Common myeloid progenitor, CD34-positive (primary cell): ENCODE results near the gene KLHL25.

Experiments
- CTCF ChIA-PET: fragments of 350-600 bp; sonication (Branson Sonifier 250); formaldehyde crosslinking; loops from one replicate; lab custom pipeline; 2021; ENCODE audit warnings: antibody characterized with exemption; lab: Charles Lee
- POLR2A ChIA-PET: fragments of 350-600 bp; sonication (Branson Sonifier 250); formaldehyde crosslinking; loops from one replicate; lab custom pipeline; 2021; ENCODE audit warnings: antibody characterized with exemption; lab: Charles Lee
- DNase-seq, 3 donors: peaks; one replicate each; pipeline versions ENCODE4 v3.0.0 to v3.0.0-alpha.2; 2013
- H3K27ac ChIP-seq, 2 experiments: 1 replicate in 1 of 2; 2 replicates in 1 of 2; pipeline ENCODE4 v1.7.0; 2013; ENCODE audit warnings: inconsistent platforms in 2 of 2, low read length in 2 of 2, mild to moderate bottlenecking in 2 of 2, low read depth in 1 of 2, moderate library complexity in 1 of 2; ENCODE audit not compliant: severe bottlenecking in 2 of 2, insufficient read depth in 1 of 2, poor library complexity in 1 of 2
- H3K27me3 ChIP-seq, 5 experiments: replicated peaks in 2 of 5; 1 replicate in 3 of 5; 2 replicates in 2 of 5; pipeline versions ENCODE4 v1.6.1 to v1.7.0; 2013; ENCODE audit warnings: low read length in 4 of 5, mild to moderate bottlenecking in 2 of 5, moderate library complexity in 2 of 5, inconsistent platforms in 1 of 5; ENCODE audit not compliant: insufficient read depth in 5 of 5, control insufficient read depth in 4 of 5
- H3K36me3 ChIP-seq, 4 experiments: 1 replicate in 2 of 4; 2 replicates in 2 of 4; pipeline versions ENCODE4 v1.6.1 to v1.7.0; 2013; ENCODE audit warnings: low read length in 3 of 4, control low read depth in 1 of 4, mild to moderate bottlenecking in 1 of 4; ENCODE audit not compliant: control insufficient read depth in 4 of 4, insufficient read depth in 4 of 4
- H3K4me1 ChIP-seq, 4 experiments: 1 replicate in 3 of 4; 2 replicates in 1 of 4; pipeline versions ENCODE4 v1.6.1 to v1.7.1; 2013; ENCODE audit warnings: low read length in 3 of 4, mild to moderate bottlenecking in 3 of 4, control low read depth in 1 of 4, inconsistent platforms in 1 of 4, moderate library complexity in 1 of 4; ENCODE audit not compliant: control insufficient read depth in 4 of 4, insufficient read depth in 4 of 4; ENCODE audit errors: control extremely low read depth in 1 of 4
- H3K4me3 ChIP-seq, 7 experiments: 1 replicate in 4 of 7; 2 replicates in 3 of 7; pipeline versions ENCODE4 v1.5.1 to v1.7.0; 2013; ENCODE audit warnings: mild to moderate bottlenecking in 7 of 7, low read length in 6 of 7, moderate library complexity in 6 of 7, inconsistent platforms in 2 of 7, low read depth in 2 of 7, control low read depth in 1 of 7; ENCODE audit not compliant: insufficient read depth in 4 of 7, control insufficient read depth in 1 of 7; ENCODE audit errors: extremely low read depth in 1 of 7
- H3K9me3 ChIP-seq, 5 experiments: 1 replicate in 4 of 5; 2 replicates in 1 of 5; pipeline versions ENCODE4 v1.6.1 to v1.7.1; 2013; ENCODE audit warnings: low read length in 4 of 5, mild to moderate bottlenecking in 2 of 5, inconsistent platforms in 1 of 5, low read depth in 1 of 5, moderate library complexity in 1 of 5; ENCODE audit not compliant: control insufficient read depth in 4 of 5, insufficient read depth in 2 of 5; ENCODE audit errors: control extremely low read depth in 1 of 5
- WGBS: methylation state at CpG from one replicate; pipeline ENCODE4 v1.1.5; 2013; ENCODE audit not compliant: insufficient coverage; 5-methylcytosine and 5-hydroxymethylcytosine counted together

Gene KLHL25

GRCh38 chr15:85742186-85742821 is 52.4 kb downstream of the KLHL25 start:
- Histone ChIP-seq H3K9me3 (no peaks in the 10 kb centered on the region), H3K27me3 (no peaks in the 10 kb centered on the region), H3K36me3 (peaks cover 22 to 87% (median 63%) of the 10 kb centered on the region in 4 experiments), H3K4me3 (no peak overlapping the region), H3K27ac (no peak overlapping the region), H3K4me1 (no peaks in the 10 kb centered on the region)
- DNase-seq: no peak
- 88% methylated on average over 8 of the region's 8 CpGs for WGBS
- POLR2A ChIA-PET: no interaction called here
- CTCF ChIA-PET: interaction anchor here (0.9 to 1.4 kb wide), 3 partner anchors 11 to 99 kb away, joined by 3 to 6 read pairs (median 5); no protein-coding TSS in a partner anchor

DNA sequence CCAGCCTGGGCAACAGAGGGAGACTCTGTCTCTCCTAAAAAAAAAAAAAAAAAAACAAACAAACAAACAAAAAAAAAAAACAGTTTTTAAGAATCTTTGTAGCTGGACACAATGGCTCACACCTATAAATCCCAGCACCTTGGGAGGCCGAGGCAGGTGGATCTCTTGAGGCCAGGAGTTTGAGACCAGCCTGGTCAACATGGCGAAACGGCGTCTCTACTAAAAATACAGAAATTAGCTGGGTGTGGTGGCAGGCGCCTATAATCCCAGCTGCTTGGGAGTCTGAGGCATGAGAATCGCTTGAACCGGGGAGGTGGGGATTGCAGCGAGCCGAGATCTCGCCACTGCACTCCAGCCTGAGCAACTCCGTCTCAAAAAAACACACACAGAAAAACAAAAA is 53.1 kb downstream of the KLHL25 start:
- no peaks in the 10 kb centered on the region for H3K9me3 ChIP-seq
- POLR2A ChIA-PET: no interaction called here
- 91% methylated on average over 6 of the region's 11 CpGs for WGBS
- no peak for DNase-seq
- H3K27ac ChIP-seq: no peak overlapping the region
- no peaks in the 10 kb centered on the region for H3K27me3 ChIP-seq
- peaks cover 22 to 87% (median 57%) of the 10 kb centered on the region in 4 experiments for H3K36me3 ChIP-seq
- H3K4me1 ChIP-seq: no peaks in the 10 kb centered on the region
- CTCF ChIA-PET: interaction anchor here (1.4 kb wide), 1 partner anchor 10 kb away, joined by 6 read pairs; no protein-coding TSS in a partner anchor
- H3K4me3 ChIP-seq: no peak overlapping the region

DNA sequence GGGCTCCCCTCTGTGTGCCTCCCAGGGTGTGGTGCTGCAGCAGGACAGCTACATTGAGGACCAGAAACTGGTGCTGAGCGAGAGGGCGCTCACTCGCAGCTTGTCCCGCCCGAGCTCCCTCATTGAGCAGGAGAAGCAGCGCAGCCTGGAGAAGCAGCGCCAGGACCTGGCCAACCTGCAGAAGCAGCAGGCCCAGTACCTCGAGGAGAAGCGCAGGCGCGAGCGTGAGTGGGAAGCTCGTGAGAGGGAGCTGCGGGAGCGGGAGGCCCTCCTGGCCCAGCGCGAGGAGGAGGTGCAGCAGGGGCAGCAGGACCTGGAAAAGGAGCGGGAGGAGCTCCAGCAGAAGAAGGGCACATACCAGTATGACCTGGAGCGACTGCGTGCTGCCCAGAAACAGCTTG is 53.7 kb downstream of the KLHL25 start:
- H3K4me1 ChIP-seq: no peaks in the 10 kb centered on the region
- no peaks in the 10 kb centered on the region for H3K9me3 ChIP-seq
- no peak overlapping the region for H3K27ac ChIP-seq
- ChIA-PET POLR2A (no interaction called here), CTCF (interaction anchor here (0.8 to 1.4 kb wide), 3 partner anchors 9 to 89 kb away, joined by 3 to 6 read pairs (median 5); no protein-coding TSS in a partner anchor)
- WGBS: over 99% methylated on average over 19 of the region's 20 CpGs
- peaks cover 27 to 87% (median 57%) of the 10 kb centered on the region in 4 experiments for H3K36me3 ChIP-seq
- no peak overlapping the region for H3K4me3 ChIP-seq
- H3K27me3 ChIP-seq: no peaks in the 10 kb centered on the region
- no peak for DNase-seq

GRCh38 chr15:85737061-85737460 is 57.7 kb downstream of the KLHL25 start:
- peaks cover 0 to 10% (median 7%) of the 10 kb centered on the region in 5 experiments for H3K9me3 ChIP-seq
- no peak overlapping the region for H3K4me3 ChIP-seq
- H3K27ac ChIP-seq: no peak overlapping the region
- H3K36me3 ChIP-seq: peaks cover 35 to 86% (median 48%) of the 10 kb centered on the region in 4 experiments
- ChIA-PET CTCF (no interaction called here), POLR2A (interaction anchor here (0.6 kb wide), 1 partner anchor 1068 kb away, joined by 7 read pairs; no protein-coding TSS in a partner anchor)
- no peaks in the 10 kb centered on the region for H3K4me1 ChIP-seq
- WGBS: 100% methylated on average over 4 of the region's 6 CpGs
- DNase-seq: no peak
- H3K27me3 ChIP-seq: no peaks in the 10 kb centered on the region

DNA sequence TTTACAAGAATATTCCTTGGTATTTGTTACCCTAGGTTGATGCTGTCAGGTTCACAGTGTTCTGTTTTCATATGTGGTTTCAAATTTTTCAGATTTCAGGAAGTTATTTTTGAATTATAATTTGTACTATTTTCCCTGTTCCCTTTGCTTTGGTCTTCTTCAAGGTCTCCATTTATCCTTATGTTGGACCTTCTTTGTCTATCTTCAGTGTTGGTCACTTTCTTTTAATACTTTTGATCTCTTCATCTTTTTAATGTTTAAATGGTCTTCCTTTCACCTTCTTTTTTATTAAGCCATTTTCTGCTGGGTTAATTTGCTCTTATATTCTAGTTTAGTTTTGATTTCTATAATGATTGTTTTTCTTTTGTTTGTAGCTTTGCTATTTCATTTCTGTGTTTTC is 61.3 kb downstream of the KLHL25 start:
- ChIA-PET POLR2A (no interaction called here), CTCF (no interaction called here)
- peaks cover 0 to 10% (median 7%) of the 10 kb centered on the region in 5 experiments for H3K9me3 ChIP-seq
- no peaks in the 10 kb centered on the region for H3K27me3 ChIP-seq
- peak; percentile 14 to 62 (median 52) for DNase-seq
- H3K4me3 ChIP-seq: no peak overlapping the region
- no peaks in the 10 kb centered on the region for H3K4me1 ChIP-seq
- H3K27ac ChIP-seq: no peak overlapping the region
- H3K36me3 ChIP-seq: peaks cover 34 to 92% (median 55%) of the 10 kb centered on the region in 4 experiments

GRCh38 chr15:85730001-85730820 is 64.5 kb downstream of the KLHL25 start:
- ChIA-PET CTCF (interaction anchor here (0.6 to 3.6 kb wide), 12 partner anchors 8 to 137 kb away, joined by 3 to 28 read pairs (median 4); no protein-coding TSS in a partner anchor), POLR2A (no interaction called here)
- no peak overlapping the region for H3K4me3 ChIP-seq
- H3K27me3 ChIP-seq: no peaks in the 10 kb centered on the region
- no peaks in the 10 kb centered on the region for H3K4me1 ChIP-seq
- WGBS: 83% methylated on average over 1 of the region's 5 CpGs
- DNase-seq: peak; percentile 59 to 79 (median 74)
- peaks cover 0 to 10% (median 7%) of the 10 kb centered on the region in 5 experiments for H3K9me3 ChIP-seq
- peaks cover 33 to 96% (median 67%) of the 10 kb centered on the region in 4 experiments for H3K36me3 ChIP-seq
- H3K27ac ChIP-seq: no peak overlapping the region
